Fibroblast of skin of right quadriceps (primary cell): Measurements from ENCODE around the gene FMC1.
"Not testable (repeated sequence)": the region's sequence is repeated elsewhere in the genome, so short reads cannot be mapped to it uniquely, and the experiment has no call there.

ENCODE experiments used
- DNase-seq: peaks from one replicate; pipeline ENCODE4 v3.0.0-alpha.2; 2013

The FMC1 gene

DNA sequence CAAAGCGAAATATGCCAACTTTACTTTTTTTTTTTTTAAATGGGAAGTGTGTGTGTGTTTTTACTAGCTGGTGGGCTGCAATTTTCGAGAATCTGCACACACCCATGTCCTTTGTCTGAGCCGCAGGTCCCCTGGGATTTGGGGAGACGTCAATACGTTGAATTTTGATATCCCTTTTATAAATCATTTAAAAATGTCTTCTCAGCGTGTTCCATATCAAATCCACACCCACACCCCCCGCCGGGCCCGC, 404 bp upstream of the FMC1 start:
- no peak for DNase-seq

DNA sequence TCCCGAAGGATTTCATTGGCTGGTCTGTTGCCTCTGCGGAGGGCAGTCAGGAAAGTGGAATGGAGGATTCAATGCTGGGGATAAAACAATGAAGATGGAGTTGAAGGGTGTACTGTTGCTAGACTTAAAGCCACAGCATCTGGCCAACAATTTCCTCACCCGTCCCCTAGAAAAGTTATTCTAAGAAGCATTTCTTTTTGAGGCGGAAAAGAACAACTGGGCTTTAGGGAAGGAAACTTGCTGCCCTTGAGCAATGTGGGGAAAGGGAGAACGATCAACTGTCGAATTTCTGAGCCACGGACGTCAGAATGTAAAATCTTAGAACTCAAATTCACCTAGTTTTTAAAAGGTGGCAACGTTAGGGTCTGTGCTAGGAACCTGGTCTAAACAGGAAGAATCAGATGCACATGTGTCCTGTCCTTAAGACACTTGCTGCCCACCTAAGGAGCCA, 664 bp downstream of the FMC1 start:
- DNase-seq = no peak

DNA sequence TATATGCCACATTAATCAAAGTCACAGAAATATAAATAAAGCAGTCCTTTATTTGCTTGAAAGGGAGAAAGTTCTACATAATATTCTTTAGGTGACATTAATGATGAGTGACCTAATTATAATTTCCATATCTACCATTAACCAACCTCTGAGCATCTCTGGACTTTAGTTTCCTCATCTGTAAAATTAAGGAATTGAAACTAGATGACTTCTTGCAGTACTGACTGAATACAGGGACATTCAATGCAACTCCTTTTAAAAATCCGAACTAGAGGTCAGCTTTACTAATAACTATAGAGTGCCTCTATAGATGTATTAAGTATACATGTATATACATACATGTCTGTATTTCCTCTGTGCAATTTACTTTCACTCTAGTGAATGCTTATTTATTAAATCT, 3.9 kb downstream of the FMC1 start:
- DNase-seq = no peak

DNA sequence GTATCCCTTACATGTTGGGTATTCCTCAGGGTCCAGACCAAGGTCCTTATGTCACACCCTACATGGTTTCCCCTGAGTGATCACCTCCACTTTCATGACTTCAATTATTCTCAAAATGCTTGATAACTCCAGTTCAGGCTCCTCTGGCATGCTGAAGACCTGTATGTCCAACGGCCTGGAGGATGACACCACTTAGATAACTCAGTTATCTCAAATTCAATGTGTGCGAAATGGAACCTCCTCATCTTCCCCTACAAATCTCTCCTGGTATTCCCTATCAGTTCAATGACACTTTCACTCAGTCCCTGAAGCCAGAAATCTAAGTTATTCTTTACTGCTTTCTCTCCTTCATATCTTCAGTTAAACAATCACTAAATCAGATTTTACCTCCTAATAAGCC, 9.9 kb downstream of the FMC1 start:
- no peak for DNase-seq

DNA sequence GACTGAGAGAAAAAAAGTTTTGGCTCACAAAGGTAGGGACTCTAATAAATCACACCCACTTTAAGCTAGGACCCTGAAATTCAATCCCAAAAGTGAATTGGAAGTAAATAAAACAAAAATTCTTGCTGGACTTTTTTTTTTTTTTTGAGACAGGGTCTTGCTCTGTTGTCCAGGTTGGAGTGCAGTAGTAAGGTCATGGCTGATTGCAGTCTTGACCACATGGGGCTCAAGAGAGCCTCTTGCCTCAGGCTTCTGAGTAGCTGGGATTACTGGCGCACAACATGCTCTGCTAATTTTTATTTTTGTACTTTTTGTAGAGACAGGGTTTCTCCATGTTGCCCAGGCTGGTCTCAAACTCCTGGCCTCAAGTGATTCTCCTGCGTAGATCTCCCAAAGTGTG, 13.6 kb downstream of the FMC1 start:
- no peak for DNase-seq

DNA sequence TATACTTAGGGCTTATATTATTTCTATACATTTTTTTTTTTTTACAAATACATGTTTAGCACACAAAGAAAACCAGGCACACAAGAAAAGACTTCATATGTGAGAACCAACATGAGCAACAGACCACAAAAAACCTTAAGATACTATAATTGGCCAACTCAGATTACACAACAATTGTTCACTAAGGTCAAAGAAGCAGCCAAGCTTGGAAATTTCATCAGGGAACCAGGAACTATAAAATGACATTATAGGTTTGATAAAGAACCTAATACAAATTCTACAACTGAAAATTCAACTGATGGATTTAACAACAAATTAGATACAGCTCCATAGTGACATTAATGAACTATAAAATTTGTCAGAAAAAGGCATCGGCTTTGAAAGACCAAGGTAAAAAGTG, 14.2 kb downstream of the FMC1 start:
- DNase-seq = no peak

DNA sequence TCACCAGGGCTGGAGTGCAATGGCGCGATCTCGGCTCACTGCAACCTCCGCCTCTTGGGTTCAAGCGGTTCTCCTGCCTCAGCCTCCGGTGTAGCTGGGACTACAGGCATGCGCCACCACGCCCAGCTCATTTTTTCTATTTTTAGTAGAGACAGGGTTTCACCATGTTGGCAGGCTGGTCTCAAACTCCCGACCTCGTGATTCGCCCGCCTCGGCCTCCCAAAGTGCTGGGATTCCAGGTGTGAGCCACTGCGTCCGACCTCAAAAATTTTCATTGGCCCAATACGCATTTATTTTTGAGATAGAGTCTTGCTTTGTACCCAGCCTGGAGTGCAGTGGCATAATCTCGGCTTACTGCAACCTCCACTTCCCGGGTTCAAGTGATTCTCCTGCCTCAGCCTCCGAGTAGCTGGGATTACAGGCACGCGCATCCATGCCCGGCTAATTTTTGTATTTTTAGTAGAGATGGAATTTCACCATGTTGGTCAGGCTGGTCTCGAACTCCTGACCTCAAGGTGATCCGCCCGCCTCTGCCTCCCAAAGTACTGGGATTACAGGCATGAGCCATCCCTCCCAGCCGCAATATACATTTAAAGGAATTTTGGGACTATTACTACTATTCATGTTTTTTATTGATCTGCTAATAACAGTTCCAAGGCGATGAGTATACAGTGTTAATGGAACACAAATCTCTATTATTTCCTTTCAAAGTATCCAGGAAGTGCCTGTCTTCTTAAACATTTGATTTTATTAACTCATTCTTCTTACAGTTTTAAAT, 16.8 kb downstream of the FMC1 start:
- not testable (repeated sequence) for DNase-seq

DNA sequence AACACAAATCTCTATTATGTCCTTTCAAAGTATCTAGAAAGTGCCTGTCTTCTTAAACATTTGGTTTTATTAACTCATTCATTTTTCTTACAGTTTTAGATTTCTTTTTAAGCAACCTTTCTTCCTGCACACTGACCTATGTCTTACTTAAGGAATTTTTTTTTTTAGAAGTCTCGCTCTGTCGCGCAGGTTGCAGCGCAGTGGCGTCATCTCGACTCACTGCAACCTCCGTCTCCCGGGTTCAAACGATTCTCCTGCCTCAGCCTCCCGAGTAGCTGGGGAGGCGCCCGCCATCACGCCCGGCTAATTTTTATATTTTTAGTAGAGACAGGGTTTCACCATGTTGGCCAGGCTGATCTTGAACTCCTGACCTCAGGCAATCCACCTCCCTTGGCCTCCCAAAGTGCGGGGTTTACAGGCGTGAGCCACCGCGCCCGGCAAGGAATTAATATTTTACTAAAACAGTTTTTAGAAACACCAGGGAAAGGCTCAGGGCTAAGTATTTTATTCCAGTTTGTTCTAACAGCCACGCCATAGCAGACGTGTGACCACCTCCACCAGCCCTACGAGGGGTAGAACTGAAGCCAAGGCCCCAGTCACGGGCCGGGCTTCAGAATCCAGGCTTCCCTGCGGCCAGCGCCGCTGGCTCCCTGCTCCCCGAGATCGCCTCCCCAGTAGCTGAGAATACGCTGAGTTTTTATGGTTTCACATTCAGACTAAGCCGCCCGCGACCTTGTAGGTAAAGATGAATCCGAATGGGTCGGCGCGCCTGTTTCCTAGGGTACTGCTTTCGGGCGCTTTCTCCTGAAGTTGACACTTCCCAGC, 17.6 kb downstream of the FMC1 start:
- peak; percentile 31 for DNase-seq

DNA sequence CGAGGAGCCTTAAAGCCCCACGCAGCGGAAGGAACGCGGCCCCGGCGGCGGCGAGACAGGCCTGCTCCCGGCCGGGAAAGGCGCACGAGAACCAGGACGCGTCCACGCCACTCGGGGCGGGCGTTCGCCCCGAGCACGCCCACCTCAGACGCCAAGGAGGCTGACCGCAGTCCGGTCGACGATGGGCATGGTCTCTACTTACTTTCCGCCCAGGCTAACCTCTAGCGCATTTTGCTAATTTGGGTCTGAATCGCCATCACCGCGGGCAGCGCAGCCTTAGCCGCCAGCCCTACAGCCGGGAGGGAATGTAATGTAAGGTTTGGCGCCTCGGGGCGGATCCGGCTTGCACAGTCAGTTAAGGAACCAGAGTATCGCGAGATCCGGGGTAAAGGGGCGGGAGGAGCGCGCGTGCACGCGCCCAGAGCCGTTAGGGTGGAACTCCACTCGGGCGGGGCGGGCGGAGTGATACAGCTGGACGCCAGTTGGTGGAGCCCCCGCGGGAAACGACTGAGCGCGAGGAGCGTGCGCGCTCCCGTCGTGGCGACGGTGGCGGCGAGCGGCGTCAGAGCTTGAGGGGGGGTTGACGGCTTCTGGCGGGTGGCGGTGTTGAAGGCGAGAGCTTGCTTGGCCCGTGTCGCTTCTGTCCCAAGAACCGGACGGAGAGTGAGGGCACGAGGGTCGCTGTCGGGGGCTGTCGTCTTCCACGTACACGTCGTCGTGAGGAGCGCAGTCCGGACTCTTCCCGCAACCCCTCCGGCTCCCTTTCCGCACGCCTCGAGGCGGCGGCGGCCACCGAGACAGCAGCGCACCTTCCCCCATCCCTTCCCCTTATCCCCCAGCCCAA, 18.5 kb downstream of the FMC1 start, which contains the start of gene LUC7L2:
TSS of gene LUC7L2 (plus strand) at position 529 of the 844 bp plus-strand sequence. CDS start 368 bp downstream, outside the sequence.
- DNase-seq = peak; percentile 99

DNA sequence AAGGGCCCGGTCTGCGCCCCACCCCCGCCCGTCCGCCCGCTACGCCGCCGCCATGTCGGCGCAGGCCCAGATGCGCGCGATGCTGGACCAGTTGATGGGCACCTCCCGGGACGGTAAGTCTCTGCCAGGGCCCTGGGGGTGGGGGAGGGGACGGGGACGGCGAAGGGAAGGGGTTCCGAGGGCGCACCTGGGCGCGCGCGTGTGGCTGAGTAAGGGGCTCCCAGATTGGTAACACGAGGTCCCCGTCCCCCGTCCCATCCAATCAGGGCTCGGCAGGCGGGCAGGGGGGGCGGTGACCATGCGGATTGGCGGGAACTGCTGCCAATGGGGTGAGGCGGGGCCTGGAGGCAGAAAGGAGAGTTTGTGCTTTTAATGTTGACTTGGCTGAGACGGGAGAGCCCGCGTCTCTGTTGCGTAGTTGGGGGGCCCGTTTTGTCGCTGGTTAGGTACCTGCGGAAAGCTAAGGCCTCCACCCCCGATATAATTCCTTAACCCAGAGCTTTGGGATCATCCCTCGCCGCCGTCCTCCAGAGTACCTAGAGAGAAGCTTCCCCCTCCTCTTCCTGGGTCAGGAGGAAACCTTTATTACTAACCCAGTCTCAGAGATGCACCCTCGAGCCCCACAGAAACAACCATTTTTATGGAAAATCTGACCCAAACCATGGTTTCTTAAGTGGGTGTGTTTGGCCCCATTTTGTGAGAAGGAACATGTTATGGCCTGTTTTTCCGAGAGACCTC, 19.2 kb downstream of the FMC1 start:
- DNase-seq = peak; percentile 94

DNA sequence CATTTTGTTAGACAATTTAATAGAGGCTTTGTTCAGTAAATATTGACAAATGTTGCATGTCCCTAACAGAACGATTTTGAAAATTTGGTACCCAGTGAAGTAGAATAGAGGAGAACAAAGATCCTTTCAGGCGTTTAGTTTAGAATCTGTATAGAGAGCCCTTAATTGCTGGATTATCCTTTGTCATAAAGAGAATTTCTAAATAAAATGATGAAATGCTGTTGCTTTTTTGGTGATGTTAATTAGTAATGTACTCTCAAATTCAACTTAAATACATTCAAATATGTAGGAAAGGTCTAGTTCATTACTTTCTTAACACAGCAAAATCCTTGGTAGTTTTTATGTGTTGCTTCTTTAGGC, 19.8 kb downstream of the FMC1 start:
- DNase-seq = no peak

DNA sequence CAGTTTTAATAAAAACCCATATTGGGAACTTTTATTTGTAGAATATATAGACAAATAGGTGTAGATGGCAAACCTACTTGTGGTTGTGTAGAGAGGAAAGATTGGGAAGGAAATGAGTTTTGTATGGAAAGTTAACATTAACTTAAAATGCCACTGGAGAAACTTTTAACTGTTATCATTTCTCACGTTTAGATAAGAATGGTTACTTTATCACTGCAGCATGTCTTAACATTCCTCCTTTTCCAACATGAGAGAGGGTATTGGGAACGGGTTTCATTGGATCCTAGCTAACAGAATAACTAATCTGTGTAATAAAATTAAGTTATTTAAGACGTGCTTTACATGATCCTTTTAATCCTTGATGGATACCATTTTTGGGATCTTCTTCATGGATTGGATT, 20.4 kb downstream of the FMC1 start:
- no peak for DNase-seq

DNA sequence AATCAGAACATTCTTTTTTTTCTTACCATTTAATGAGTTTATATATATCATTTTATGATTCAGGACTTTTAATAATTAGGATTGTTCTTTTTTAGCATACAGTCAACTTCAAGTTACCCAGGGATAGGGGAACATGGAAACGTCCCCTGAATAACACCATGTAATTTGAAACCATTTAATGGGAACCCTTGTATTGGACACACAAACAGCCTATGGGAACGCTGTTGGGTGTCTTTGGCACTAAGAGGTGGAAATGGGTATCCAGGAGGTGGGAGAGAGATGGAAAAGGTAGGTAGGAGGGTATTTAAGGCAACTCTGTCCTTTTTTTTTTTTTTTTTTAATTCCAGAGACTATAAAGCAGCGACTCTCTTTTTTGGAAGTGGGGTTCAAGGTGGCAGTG, 21.2 kb downstream of the FMC1 start:
- no peak for DNase-seq

DNA sequence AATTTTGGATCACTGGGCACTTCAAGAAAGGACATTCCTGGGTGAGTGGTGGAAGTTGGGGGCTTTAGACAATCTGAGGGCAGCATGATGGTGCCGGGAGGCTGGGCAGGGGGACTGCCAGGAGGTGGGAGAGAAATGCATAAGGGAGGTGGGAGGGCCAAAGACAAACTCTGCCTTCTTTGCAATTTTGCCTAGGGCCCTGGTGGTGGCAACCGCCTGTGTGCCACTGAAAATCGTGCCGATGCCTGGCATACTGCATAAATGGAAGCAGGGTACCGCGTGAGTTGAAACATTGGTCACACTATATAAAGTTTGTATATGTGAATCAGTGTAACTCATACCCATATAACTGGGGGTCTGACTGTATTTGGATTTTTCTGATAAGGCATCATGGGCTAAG, 21.8 kb downstream of the FMC1 start:
- no peak for DNase-seq

DNA sequence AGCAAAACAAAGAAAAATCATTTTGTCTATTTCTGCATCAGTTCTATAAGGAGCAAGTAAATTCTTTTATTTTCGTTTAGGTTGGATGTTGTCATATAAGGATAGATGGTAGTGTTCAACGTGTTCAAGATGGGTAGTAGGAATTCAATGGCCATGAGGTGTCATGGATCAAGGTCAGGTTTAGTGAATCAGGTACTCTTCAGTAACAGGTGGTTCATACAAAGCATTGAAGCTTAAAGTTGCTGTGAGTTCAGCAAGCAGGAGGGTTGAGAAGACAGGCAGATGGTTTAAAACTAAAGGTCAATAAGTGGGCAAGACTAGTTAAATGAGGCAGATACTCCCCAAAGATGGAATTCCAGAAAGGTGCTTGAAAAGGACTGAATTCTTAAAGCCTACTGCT, 24.2 kb downstream of the FMC1 start:
- no peak for DNase-seq

DNA sequence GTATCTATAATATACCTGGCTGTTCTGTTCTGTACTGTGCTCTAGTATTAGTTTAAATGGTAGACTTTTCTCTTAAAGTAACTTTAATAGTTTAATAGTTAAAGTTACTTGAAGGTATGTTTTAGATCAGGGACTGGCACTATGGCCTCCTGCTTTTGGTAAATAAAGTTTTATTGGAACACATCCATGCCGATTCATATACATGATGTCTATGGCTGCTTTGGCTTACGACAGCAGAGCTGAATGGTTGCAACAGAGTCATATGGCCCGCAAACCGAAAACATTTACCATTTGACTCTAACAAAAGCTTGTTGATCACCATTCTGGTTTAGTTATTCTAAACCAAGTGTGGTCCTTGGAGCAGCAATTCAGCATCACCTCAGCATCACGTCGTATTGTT, 25.3 kb downstream of the FMC1 start:
- no peak for DNase-seq

DNA sequence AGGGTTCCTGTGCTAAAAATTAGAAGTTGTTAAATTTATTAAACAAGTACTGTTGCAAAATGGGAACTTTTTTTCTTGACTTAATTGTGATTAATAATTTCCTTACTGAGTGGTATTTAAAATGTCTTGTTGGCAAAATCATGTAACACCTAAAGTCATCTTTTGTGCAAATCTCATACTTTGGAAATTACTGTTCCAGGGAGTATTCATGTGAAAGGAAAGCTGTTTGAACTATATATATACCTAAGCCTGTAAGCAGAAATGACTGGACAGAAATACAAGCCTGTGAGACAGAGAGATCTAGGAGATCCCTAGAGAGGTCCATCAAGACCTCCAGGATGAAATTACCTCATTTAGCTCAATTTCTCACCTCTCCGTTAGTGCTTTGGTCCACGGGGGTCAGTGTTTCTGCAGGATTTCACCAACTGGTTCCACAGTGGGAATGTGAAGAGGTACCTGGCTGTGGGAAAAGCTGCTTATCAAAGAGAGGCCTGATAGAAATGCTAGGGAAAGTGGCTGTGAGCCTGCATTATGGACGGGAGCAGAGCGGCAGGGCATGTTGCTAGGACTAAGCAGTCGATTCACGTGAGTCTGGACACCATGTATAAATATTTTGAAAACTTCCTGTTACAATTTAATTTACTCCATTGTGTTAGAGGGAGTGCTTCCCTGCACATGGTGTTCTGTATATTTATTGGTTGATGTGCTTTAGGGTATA, 26.5 kb downstream of the FMC1 start:
- no peak for DNase-seq

DNA sequence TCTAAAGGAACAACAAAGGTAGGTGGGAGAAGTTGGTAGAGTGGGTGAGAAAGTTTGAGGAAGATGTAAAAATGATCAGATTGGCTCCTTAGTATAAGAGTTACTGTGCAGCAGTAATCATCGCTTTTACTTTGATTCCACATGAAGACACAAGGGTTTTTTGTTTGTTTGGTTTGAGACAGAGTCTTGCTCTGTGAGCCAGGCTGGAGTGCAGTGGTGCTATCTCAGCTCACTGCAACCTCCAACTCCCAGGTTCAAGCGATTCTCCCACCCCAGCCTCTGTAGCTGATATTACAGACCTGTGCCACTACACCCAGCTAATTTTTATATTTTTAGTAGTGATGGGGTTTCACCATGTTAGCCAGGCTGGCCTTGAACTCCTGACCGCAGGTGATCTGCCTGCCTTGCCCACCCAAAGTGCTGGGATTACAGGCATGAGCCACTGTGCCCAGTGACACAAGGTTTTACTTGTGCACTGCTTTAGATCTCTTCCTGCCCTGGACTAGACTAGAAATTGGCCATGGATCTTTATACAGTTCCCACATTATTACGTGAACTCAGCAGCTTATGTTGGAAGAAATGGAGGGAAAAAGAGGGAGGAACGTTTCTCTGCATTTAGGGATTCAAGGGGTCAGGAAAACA, 29.3 kb downstream of the FMC1 start:
- no peak for DNase-seq

DNA sequence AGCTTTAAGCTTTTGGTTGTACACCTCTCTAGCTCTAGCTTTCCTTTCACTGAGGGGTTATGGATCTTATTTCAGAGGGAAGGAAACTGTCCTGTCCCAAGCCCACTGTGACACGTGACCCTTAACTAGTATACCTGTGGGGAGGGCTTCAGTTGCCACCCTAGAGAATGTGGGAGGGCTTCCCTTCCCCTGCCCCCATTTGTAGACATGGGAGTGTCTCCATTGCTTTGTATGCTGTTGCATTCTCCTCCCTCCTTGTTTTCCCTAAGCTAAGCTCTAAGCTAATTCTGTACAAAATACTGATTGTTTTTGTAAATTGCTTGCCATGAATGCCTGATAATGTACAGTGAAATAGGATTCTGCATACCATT, 29.8 kb downstream of the FMC1 start:
- no peak for DNase-seq

DNA sequence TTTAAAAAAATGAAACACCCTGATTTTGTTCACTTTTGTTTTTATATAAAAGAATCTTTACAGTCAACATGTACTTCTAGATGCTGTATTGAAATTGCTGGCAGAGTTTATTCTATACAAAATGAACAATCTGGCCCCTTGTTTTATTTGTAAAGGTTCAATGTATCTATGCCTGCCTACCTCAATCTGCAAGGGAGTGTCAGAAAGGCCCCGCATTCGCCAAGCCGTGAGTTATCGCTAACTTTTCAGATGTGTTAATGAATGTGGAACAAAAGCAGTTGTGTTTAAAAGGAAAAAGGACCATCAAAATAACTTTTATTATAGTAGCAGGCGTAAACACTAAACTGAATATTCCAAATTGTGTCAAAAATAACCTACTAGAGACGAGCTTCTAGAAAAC, 33.1 kb downstream of the FMC1 start:
- no peak for DNase-seq

DNA sequence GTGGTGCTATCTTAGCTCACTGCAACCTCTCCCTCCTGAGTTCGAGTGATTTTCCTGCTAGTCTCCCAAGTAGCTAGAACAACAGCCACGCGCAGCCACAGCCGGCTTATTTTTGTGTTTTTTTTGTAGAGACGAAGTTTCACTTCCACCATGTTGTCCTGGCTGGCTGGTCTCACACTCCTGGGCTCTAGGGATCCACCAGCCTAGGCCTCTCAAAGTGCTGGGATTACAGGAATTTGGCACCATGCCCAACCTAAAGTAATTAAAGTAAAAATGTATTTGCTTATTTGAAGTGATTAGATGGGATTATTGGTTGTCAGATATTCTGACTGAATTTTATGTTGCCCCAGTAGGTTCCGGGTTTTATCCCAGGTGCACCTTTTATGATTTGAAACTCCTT, 41.3 kb downstream of the FMC1 start:
- no peak for DNase-seq

DNA sequence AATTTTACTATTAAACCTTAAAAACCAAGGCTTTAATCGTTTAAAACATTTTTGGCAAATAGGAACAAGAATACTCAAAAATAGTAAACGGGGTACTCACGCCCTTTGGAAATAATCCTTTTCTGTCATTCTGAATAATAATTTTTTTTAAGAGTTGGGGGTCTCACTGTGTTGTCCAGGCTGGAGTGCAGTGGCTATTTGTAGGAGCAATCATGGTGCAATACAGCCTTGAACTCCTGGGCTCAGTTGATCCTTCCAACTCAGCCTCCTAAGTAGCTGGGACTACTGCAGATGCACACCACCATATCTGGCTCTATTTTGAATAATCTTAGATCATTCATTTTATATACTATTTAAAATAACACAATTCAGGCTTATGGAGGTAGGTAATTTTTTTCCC, 43.5 kb downstream of the FMC1 start:
- DNase-seq = no peak
